ENCODE measurements around the gene FREM2.

The FREM2 gene

GRCh38 chr13:38763446-38764381, 76.8 kb downstream of the FREM2 start:
- DNase-seq (ENCODE audit: low spot score): no peak

- DNase-seq (ENCODE audit: low spot score): no peak
These were observed 79.9 kb downstream of the FREM2 start for GRCh38 chr13:38766799-38767198.

- DNase-seq (ENCODE audit: low spot score): no peak
These were observed 80.8 kb downstream of the FREM2 start for GRCh38 chr13:38767506-38768265.

- DNase-seq (ENCODE audit: low spot score): no peak
These were observed 82.6 kb downstream of the FREM2 start for GRCh38 chr13:38769526-38769925.

GRCh38 chr13:38775085-38775484, 88.2 kb downstream of the FREM2 start:
- no peak for DNase-seq (ENCODE audit: low spot score)

GRCh38 chr13:38777347-38778119, 90.7 kb downstream of the FREM2 start:
- DNase-seq (ENCODE audit: low spot score): no peak

- no peak for DNase-seq (ENCODE audit: low spot score)
These were observed 94.7 kb downstream of the FREM2 start for GRCh38 chr13:38781539-38781938.

- DNase-seq (ENCODE audit: low spot score): no peak
These were observed 97.4 kb downstream of the FREM2 start for GRCh38 chr13:38784036-38784880.

- DNase-seq (ENCODE audit: low spot score): no peak
These were observed 98.2 kb downstream of the FREM2 start for GRCh38 chr13:38785042-38785441.

GRCh38 chr13:38785490-38785889, 98.6 kb downstream of the FREM2 start:
- no peak for DNase-seq (ENCODE audit: low spot score)

GRCh38 chr13:38787550-38787949, 100.7 kb downstream of the FREM2 start:
- DNase-seq (ENCODE audit: low spot score): no peak

GRCh38 chr13:38796890-38797289, 110.0 kb downstream of the FREM2 start:
- no peak for DNase-seq (ENCODE audit: low spot score)

- no peak for DNase-seq (ENCODE audit: low spot score)
These were observed 116.7 kb downstream of the FREM2 start for GRCh38 chr13:38803531-38803930.

GRCh38 chr13:38804061-38804460, 117.2 kb downstream of the FREM2 start:
- DNase-seq (ENCODE audit: low spot score): no peak

GRCh38 chr13:38804536-38804935, 117.7 kb downstream of the FREM2 start:
- DNase-seq (ENCODE audit: low spot score): no peak

GRCh38 chr13:38814331-38814730, 127.5 kb downstream of the FREM2 start:
- DNase-seq (ENCODE audit: low spot score): no peak

- no peak for DNase-seq (ENCODE audit: low spot score)
These were observed 132.2 kb downstream of the FREM2 start for GRCh38 chr13:38819053-38819452.

GRCh38 chr13:38819596-38819995, 132.7 kb downstream of the FREM2 start:
- no peak for DNase-seq (ENCODE audit: low spot score)

- no peak for DNase-seq (ENCODE audit: low spot score)
These were observed 135.1 kb downstream of the FREM2 start for GRCh38 chr13:38821770-38822551.

GRCh38 chr13:38824342-38824741, 137.5 kb downstream of the FREM2 start:
- no peak for DNase-seq (ENCODE audit: low spot score)

Data from hematopoietic multipotent progenitor cell treated with erythropoietin and hydrocortisone succinate and interleukin-3 and kit ligand, for 17 days (in vitro differentiated cells).